HG03064 (cell line): Measurements from ENCODE around the gene ACBD4.
"Not testable (repeated sequence)": the region's sequence is repeated elsewhere in the genome, so short reads cannot be mapped to it uniquely, and the experiment has no call there.

Source experiments
- ATAC-seq: cut with Tn5 transposase; IDR thresholded peaks from one replicate; pipeline ENCODE4 v1.9.1; 2021; ENCODE audit warnings: low read depth; ENCODE audit not compliant: unreplicated experiment

ACBD4 gene

DNA sequence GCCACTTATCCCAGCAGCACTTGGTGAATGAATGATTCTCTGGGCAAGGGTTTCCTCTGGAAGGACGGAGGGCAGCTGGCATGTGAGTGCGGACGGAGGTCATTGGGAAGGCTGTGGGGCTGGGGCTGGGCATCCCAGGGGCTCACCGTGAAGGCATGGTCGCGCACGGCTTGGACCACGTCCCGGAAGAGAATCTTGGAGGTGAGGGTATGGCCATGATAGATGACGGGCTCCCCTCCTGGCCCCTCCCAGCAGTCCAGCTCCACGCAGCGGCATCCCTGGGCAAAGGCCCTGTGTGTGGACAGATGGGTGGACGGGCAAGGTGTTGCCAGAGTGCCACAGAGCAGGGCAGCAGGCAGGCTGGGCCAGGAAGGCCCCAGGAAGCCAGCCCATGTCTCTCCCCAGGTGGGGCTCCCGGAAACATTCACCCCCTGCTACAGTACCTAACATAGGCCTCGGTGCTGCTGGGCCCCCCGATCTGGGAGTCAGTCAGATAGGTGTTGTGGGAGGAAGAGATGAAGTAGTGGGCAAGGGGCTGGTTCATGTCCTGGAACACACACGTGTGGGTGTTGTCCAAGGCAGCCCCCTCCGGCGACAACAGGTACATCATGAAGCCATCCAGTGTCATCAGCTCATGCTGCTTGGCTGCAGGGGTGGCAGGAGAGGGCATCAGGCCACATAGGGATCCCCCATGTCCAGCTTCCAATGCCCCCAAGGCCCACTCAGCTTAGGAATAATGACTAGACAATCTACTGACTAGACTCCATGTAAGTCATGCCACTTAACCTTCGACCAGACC, 17.4 kb upstream of the ACBD4 start:
- ATAC-seq, result no peak

DNA sequence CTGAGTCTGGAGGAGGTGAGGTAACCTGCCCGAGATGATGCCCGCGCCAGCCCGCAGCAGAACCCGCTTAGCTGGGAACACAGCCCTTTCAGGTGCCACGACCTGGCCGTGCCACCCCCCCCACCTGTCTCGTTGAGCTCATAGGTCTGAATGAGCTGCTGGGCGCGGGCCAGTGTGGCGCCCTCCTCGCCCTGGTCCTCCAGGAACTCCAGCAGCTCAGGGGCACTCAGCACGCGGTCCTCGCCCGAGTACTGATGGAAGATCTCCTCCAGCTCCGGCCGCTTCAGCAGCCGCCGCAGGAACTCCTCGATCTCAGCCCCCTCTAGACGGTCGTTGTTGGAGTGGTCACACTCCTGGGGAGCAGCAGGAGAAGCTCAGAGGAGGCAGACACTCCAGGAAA, 16.8 kb upstream of the ACBD4 start:
- no peak for ATAC-seq

DNA sequence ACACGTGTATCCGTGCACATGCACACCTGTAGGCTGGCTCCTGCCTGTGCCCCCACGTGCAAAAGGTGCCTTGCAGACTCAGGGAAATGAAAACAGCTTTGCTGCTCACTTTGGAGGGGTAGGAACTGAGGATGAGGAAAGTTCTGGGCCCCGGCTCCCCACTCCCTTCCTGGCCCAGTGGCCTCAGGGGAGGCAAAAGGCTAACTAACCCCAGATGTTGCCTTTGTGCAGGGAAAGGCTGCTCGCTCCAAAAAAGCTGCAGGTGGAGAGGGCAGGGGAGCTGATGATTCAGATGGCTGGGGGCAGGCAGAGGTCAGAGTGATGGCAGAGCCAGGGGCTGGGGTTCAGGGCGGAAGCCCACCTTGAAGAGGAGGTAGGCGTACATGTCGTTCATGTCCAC, 15.5 kb upstream of the ACBD4 start:
- ATAC-seq, result no peak

DNA sequence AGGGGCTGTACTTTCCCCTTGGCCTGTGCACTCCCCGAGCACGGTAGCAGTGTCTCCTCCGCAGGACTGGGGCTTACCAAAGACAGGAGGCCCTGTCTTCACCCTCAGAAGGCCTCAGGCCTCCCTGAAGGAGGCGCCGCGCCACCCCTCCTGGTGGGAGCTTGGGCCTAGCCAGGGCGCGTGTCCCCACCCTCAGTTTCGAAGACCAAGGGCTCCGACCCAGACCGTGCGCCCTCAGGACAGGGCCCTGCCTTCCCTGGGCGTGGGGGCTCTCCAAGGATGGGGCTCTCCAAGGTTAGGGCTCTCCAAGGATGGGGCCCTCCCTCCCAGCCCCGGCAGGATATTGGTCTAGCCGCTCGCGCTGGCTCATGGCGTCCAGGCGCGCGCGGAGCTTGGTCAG, 14.9 kb upstream of the ACBD4 start:
- no peak for ATAC-seq

DNA sequence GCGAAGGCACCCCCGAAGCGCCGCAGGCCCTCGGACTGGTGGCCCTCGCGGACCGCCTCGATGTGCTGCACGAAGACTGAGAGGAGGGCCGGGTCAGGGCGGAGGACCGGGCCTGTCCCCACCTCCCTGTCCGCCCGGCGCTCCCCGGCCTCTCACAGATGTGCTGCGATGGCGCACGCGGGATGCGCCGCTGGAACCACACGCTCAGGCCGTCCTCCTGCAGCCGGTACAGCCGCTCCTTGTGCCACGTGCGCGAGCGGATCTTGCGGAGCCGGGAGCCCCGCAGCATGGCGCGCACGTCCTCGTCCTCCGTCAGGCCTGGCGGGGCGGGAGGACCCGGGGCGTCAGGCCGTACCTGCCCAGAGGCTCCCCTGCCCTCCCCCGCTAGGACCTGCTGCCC, 14.4 kb upstream of the ACBD4 start:
- ATAC-seq, result no peak

DNA sequence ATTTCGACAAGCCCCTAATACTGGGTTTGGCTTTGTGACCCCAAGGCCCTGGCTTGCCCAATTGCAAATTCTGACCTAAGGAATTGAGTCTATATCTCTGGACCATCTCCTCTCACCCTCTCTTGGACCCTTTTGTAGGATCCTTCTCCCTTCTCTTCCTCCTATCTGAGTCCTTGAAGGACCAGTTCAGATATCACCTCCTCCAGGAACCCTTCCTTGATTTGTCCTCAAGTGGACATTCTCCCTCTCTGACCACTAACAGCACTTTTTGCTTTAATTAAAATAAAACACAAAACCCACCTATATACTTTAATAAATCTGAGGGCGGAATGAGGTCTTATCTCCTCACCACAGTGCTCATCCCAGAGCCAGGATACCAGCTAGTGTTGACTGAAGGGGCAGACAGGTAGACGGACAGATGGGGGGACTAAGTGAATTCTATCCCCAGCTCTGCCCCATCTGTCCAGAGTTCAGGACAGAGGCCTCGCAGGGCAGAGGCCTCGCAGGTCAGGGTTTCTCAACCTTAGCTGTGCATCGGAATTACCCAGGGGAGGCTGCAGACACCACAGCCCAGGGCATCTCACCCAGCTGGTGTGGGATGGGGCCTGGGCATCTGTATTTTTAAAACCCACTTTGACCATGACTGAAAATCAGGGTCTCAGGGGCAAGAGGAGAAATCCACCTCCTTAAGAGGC, 12.3 kb upstream of the ACBD4 start:
- no peak for ATAC-seq

DNA sequence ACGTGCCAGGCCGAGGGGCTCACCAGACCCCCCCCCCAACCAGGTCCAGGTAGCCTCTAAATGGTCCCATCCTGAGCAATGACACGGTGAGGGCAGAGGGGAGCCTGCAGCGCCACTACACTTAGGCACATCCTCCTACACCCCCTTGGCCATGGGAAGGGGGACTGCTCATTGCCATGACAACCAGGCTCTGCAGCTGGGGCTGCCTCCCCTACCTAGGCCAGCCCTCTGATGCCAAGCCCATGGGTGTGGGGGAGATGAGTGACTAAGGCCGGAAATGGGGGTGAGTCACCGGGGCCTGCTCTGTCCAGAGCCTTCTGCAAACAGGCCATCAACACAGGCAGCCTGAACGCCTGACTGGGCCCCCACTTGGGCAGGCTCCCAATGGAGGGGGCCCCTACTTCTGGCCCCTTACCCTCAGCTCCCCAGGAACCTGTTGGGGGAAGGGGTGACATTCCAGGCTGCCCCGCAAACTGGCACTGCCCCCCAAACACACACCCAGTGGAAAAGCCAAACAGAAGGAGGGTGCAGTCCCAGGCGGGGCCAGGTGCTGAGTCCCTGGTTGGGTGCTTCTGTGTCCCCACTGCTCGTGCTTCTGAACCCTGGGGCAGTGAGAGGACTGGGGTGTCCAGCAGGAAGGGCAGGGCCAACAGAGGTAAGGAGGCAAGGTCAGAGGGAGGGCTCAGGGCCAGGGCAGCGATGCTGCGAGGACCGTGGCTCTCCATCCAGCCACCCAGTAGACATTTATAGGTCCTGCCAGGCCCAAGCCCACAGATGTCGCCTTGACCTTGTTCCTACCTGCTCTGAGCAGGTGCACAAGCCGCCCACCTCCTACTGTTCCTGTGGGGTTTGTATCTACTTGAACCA, 11.3 kb upstream of the ACBD4 start:
- no peak for ATAC-seq

DNA sequence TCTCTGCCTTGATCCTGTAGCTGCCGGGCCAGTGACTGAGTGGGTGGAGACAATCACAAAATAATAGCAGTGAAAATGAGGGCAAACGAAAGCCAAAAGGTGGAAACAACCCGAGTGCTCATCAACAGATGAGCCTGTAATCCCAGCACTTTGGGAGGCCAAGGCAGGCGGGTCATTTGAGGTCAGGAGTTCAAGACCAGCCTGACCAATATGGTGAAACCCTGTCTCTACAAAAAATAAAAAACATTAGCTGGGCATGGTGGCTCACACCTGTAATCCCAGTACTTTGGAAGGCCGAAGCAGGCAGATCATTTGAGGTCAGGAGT, 10.7 kb upstream of the ACBD4 start:
- not testable (repeated sequence) for ATAC-seq

DNA sequence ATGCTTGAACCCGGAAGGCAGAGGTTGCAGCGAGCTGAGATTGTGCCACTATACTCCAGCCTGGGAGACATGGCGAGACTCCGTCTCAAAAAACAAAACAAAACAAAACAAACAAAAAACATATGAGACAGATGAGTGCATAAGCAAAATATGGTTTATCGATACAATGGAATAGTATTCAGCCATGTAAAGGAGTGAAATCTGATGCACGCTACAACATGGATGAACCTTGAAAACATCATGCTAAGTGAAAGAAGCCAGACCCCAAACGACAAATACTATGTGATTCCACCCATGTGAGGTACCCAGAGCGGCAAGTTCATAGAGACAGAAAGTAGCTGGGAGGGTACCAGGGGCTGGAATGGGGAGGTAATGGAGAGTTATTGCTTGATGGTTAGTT, 10.0 kb upstream of the ACBD4 start:
- no peak for ATAC-seq

DNA sequence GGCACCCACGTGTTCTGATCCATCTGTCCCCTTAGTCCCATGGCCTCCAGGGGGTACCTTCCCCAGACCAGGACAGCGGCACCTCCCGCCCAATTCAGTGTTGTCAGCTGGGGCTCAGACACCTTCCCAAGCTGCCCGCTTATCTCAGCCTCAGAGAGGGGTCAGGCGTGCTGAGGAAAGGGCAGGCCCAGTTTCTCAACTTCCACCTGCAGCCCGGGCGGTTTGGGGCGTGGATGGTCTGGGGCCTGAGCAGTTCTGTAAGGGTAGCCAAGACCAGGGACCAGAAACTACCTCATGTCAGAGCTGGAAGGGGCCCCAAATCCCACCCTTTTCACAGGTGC, 8.3 kb upstream of the ACBD4 start:
- no peak for ATAC-seq

DNA sequence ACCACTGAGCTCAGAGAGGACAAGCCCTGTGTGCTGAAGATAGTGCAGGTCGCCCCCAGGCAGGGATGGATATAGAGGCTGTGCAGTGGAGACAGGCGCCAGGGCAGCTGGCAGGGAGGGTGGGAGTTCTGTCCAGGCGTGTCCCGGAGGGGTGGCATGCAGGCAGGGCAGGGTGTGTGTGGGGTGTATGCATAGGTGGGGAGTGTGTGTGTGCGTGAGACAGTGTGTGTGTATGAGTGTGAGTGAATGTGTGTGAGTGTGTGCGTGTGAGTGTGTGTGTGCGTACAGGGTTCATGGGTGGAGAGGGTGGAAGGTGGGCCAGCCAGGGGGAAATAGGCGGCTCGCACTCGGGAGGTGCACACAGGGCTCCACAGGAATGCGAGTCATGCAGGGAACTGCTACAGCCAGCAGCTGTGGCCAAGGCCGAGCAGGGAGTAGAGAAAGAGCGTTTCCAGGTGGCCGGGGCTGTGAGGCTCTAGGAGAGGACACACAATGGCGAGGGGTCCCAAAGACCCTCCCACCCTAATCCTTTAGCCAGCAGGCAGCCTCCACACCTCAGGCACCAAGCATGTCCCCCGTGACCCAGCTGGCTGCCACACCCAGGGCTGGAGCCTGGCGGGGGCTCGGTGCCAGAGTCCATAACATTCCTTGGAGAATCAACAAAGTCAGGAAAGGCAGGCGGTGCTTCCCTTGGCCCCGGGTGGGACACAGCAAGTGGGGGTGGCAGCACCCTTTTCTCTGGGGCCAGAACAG, 7.8 kb upstream of the ACBD4 start:
- no peak for ATAC-seq

DNA sequence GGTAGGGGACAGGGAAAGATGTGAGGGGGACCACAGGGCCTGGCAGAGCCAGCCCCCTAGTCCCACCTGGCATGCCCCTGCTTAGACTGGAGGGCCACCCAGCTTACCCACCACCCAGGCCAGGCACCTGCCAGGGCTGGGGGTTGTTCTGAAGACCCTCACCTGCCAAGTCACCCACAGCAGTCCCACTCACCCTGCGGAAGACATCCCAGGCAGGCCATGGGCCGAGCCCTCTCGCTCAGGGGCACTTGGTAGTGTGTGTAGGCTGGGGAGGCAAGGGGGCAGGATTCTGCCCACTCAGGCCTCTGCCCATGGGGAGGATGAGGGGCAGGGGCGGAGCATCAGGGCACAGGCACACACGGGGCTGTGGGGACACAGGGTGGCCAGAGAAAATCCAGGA, 7.2 kb upstream of the ACBD4 start:
- ATAC-seq, result no peak

DNA sequence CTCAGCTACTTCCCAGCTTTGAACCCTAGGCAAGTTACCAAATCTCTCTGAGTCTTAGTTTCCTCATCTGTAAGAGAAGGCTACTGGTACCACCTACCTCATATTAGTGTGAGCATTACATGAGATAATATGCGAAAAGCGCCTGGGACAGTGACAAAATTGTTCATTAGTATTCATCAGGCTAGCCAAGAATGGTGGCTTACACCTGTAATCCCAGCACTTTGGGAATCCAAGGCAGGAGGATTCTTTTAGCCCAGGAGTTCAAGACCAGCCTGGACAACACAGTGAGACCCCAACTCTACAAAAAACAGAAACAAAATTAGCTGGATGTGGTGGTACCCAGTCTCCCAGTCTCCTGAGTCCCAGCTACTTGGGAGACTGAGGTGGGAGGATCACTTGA, 6.5 kb upstream of the ACBD4 start:
- no peak for ATAC-seq

DNA sequence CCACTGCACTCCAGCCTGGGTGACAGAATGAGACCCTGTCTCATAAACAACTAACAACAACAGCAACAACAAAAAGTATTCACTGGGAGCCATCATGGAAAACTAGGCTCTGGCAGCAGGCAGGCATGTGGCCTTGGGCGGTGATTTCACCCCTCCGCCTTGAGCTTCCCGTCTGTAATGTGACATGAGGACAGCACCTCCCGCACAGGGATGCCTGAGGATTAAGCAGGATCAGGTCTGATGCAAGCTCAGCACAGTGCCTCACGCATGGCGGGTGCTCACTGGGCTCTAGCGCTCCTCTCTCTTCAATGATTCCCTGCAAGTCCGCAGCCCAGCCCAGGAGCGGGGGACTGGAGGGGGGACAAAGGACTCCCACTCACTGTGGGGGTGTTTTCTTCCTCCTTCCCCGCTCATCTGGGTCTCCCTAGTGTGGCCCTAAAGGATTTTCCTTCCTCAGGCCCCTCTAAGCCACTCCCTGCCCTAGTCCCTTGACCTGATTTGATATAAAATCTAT, 6.0 kb upstream of the ACBD4 start:
- no peak for ATAC-seq

DNA sequence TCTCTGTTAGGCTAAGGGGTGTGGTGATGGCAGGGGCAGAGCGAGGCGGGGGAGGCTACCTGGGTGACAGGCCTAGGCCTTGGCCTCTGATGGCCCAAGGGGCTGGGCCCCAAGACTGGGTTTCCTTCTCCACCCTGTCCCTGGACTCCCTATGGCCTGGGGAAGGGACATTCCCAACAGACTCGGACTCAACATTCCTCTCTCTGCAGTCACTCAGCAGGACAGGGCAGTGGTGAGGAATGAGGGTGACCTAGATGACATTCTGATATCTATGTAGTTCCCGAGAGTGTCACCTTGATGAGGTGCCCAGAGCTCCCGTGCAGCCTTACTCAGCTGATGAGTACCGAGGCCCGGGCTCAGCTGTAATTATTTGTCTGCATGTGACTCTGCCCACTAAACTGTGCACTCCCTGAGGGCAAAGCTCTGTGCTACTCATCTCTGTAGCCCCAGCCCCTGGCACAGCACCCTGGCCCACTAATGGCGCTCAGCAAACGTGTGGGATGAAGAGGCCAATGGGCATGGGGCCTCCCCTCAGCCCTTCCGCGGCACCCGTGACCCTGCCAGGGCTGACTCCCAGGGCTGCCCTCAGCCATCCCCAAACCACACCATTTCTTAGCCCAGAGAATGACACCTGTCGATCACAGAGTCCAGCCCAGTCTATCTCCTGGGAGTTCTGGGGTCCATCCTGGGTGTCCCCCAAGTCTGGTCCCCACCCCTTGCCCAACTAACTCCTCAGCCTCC, 5.4 kb upstream of the ACBD4 start:
- ATAC-seq, result no peak

DNA sequence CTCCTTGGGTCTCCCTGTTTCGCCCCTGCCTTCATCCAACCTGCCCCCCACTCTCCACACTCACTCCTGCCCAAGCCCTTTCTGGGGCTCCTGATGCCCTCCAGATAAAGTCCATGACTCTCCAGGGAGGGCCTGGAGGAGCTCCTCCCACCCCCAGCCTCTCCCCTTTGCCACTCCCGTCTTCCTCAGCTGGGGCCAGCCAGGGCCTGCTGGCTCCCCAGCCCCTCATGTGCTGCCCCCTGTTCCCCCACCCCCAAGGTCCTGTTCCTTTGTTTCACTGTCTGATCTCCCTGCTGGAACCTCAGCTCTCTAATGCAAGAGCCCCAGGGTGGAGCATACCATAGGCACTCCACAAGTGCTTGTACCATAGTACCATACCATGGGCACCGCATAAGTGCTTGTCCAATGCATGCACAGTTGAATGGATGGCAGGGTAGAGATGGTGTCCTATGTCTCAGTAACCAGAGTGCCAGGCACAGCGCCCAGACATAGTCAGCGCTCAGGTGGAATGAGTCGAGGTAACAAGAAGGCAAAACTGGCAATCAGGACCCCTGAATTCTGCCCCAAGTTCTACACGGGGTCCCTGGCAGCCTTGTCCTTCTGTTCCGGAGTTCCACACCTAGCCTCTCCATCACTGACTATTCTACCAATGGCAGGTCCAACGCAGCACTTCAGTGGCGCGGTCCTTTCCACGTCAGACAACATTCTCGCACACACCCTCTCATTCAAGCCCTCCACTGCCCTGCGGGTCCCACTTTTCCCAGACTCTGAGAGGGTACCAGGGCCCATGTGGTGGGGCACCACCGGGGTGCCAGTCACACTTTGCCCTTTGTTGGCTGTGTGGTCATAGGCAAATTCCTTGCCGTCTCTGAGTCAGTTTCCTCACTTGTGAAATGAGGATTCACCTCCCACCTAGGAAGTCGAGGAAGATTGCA, 4.5 kb upstream of the ACBD4 start:
- ATAC-seq, result no peak

DNA sequence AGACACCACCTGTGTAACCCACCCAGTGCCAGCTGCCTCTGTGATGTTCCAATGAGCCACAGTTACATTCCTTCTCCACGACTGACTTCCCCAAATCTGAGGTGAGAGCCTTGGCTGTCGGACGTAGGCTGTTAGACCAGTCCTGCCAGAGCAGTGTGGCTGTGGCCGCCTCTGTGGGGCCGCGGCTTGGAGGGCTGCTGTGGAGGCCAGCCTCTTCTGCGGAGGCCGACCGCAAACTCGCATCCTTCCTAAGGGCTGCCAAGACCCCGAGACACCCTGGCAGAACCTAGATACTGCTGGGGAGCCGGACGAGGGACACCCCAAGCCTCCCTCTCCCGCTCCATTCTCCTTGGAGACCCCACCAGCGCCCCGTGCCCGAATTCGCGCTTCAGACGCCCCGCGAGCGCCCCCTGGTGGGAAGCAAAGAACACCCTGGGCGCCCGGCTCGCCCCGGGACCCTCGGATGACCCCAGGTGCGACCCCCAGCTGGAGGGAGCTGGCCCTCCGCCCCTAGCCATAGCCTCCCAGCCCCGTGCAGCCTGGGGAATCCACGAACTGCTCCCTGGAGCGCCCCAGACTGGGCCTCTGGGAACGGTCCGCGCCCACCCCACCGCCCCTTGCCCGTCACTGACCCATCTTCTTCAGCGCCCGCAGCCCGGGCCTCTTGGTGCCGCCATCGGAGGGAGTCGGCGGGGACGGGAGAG, 3.7 kb upstream of the ACBD4 start:
- no peak for ATAC-seq

DNA sequence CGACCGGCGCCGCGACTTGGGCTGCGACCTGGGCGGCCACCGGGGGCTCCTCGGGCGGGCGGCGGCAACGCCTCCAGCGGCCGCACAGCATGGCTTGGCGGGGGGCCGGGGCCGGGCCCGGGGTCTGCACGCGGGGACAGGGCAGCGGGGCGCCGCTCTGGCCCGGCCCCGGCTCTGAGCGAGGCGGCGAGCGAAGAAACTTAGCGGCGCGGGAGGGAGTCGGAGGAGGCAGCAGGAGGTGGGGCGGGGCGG, 3.2 kb upstream of the ACBD4 start, which contains the start of gene PLCD3:
Gene PLCD3, minus strand, starts transcription at position 196 of the 252 bp plus-strand sequence. Its CDS starts 105 bp downstream, at position 91.
- no peak for ATAC-seq
